B cell (primary cell): ENCODE measurements around the gene SRSF1. TPM values are rescaled to one million over a fixed set of nuclear protein-coding genes. Genes with fewer than 3 reads are reported as not detected.

Experiments used
- ATAC-seq: fragments of 200-7000 bp; cut with Tn5 transposase; one replicate; pipeline ENCODE4 v1.10.0; 2021; ENCODE audit warnings: low read depth, mild to moderate bottlenecking, moderate number of reproducible peaks, moderate library complexity
- CTCF ChIA-PET: fragments of 350-600 bp; sonication (Branson Sonifier 250); formaldehyde crosslinking; loops from one replicate; lab custom pipeline; 2021; ENCODE audit warnings: antibody characterized with exemption, inconsistent platforms; lab: Charles Lee
- POLR2A ChIA-PET: fragments of 350-600 bp; sonication (Branson Sonifier 250); formaldehyde crosslinking; loops from one replicate; lab custom pipeline; 2021; ENCODE audit warnings: antibody characterized with exemption; lab: Charles Lee
- DNase-seq: peaks from one replicate; pipeline ENCODE4 v3.0.0; 2013
- H2AFZ ChIP-seq: 2 replicates; pipeline ENCODE4 v1.6.1; 2012; ENCODE audit warnings: mild to moderate bottlenecking, low read depth, low read length; ENCODE audit not compliant: insufficient read depth, poor library complexity, severe bottlenecking
- H3K27ac ChIP-seq, 2 donors: 1 replicate in 1 of 2; 2 replicates in 1 of 2; pipeline ENCODE4 v1.5.1; 2012 to 2013; ENCODE audit warnings: low read length in 2 of 2, mild to moderate bottlenecking in 2 of 2, moderate library complexity in 1 of 2
- H3K27me3 ChIP-seq, 4 experiments: fragments of 200-600 bp in 1 of 4; sonication (generic) in 1 of 4; replicated peaks in 1 of 4; 1 replicate in 2 of 4; 2 replicates in 2 of 4; pipeline versions ENCODE4 v1.6.1 to v1.7.0; 2013 to 2016; ENCODE audit warnings: low read length in 3 of 4, mild to moderate bottlenecking in 2 of 4, mixed read lengths in 1 of 4, moderate library complexity in 1 of 4; ENCODE audit not compliant: insufficient read depth in 4 of 4, control insufficient read depth in 3 of 4; ENCODE audit errors: control extremely low read depth in 1 of 4
- H3K36me3 ChIP-seq, 2 experiments: replicated peaks in 1 of 2; 1 replicate in 1 of 2; 2 replicates in 1 of 2; pipeline versions ENCODE4 v1.6.1 to v1.7.1; 2013; ENCODE audit warnings: low read length in 1 of 2; ENCODE audit not compliant: insufficient read depth in 2 of 2, control insufficient read depth in 1 of 2; ENCODE audit errors: control extremely low read depth in 1 of 2, extremely low read depth in 1 of 2
- H3K4me1 ChIP-seq, 2 donors: fragments of 200-600 bp in 1 of 2; sonication (generic) in 1 of 2; 1 replicate in 1 of 2; 2 replicates in 1 of 2; pipeline versions ENCODE4 v1.5.1 to v1.6.1; 2013 to 2017; ENCODE audit warnings: low read length in 2 of 2; ENCODE audit not compliant: control insufficient read depth in 2 of 2, insufficient read depth in 2 of 2
- H3K4me2 ChIP-seq: replicated peaks from 2 replicates; pipeline ENCODE3; 2012; ENCODE audit warnings: mild to moderate bottlenecking, low read depth, low read length; ENCODE audit not compliant: poor library complexity, severe bottlenecking
- H3K4me3 ChIP-seq, 5 experiments: fragments of 200-600 bp in 1 of 5; sonication (generic) in 1 of 5; 1 replicate in 3 of 5; 2 replicates in 2 of 5; pipeline versions ENCODE4 v1.5.1 to v1.7.0; 2011 to 2016; ENCODE audit warnings: low read length in 4 of 5, mild to moderate bottlenecking in 4 of 5, low read depth in 2 of 5, control low read depth in 1 of 5, moderate library complexity in 1 of 5; ENCODE audit not compliant: insufficient read depth in 1 of 5; ENCODE audit errors: control extremely low read depth in 1 of 5, extremely low read depth in 1 of 5
- H3K79me2 ChIP-seq: fragments of 200-600 bp; sonication (generic); one replicate; pipeline ENCODE4 v1.6.0; 2016; ENCODE audit warnings: low read length; ENCODE audit not compliant: control insufficient read depth, insufficient read depth
- H3K9ac ChIP-seq: fragments of 200-600 bp; sonication (generic); 2 replicates; pipeline ENCODE4 v1.6.1; 2017; ENCODE audit warnings: mild to moderate bottlenecking, low read length, moderate library complexity
- H3K9me3 ChIP-seq, 3 donors: one replicate each; pipeline versions ENCODE4 v1.6.1 to v1.7.1; 2013; ENCODE audit warnings: low read length in 2 of 3; ENCODE audit not compliant: control insufficient read depth in 2 of 3, insufficient read depth in 1 of 3; ENCODE audit errors: control extremely low read depth in 1 of 3
- H4K20me1 ChIP-seq: 2 replicates; pipeline ENCODE4 v1.6.0; 2012; ENCODE audit warnings: mild to moderate bottlenecking, low read length; ENCODE audit not compliant: insufficient read depth, control insufficient read depth, poor library complexity, severe bottlenecking
- H3K27ac Mint-ChIP-seq: one replicate; pipeline ENCODE4 v1.8.0; 2021; ENCODE audit warnings: mixed read lengths
- H3K27me3 Mint-ChIP-seq: one replicate; pipeline ENCODE4 v1.8.0; 2021; ENCODE audit warnings: mixed read lengths
- H3K4me1 Mint-ChIP-seq: one replicate; pipeline ENCODE4 v1.8.0; 2021; ENCODE audit warnings: mixed read lengths
- H3K4me3 Mint-ChIP-seq: one replicate; pipeline ENCODE4 v1.8.0; 2021; ENCODE audit warnings: mixed read lengths
- H3K9me3 Mint-ChIP-seq: one replicate; pipeline ENCODE4 v1.8.0; 2022; ENCODE audit warnings: mixed read lengths; ENCODE audit not compliant: insufficient read depth
- EZH2 ChIP-seq: IDR thresholded peaks from 2 replicates; pipeline ENCODE4 v1.6.1; 2012; ENCODE audit warnings: borderline replicate concordance, low read depth, mild to moderate bottlenecking, moderate library complexity, low read length; ENCODE audit not compliant: insufficient read depth, poor library complexity, severe bottlenecking
- WGBS: methylation state at CpG from one replicate; pipeline ENCODE4 v1.1.5; 2013; ENCODE audit warnings: missing lambda C conversion rate; ENCODE audit not compliant: insufficient coverage; 5-methylcytosine and 5-hydroxymethylcytosine counted together
- intact Hi-C: fragments of 100-400 bp; cut with micrococcal nuclease; formaldehyde crosslinking; loops from one replicate; pipeline ENCODE4 v1.10.0; 2022
- polyA plus RNA-seq: library from polyadenylated mRNA; depleted of rRNA; stranded (reverse); fragments of >200 nt; gene quantifications from 2 replicates; pipeline ENCODE4 v1.2.3, GENCODE V29; 2012
- total RNA-seq, 2 donors: library from RNA; stranded (reverse); fragments of 120-200 nt in 1 of 2; gene quantifications; 1 replicate in 1 of 2; 2 replicates in 1 of 2; pipeline versions ENCODE4 v1.2.3 to v1.2.4, GENCODE V29; 2013 to 2022
- TF ChIP-seq, protein P1 (sequence below): fragments of 200-600 bp; IDR thresholded peaks from one replicate; pipeline ENCODE4 v1.8.0; 2022; ENCODE audit warnings: antibody characterized with exemption, mild to moderate bottlenecking

SRSF1 gene
- total and polyA plus RNA-seq, 2 donors (not counting 1 experiment from before 2014, with no cell fraction given), result 163 to 250 TPM

DNA sequence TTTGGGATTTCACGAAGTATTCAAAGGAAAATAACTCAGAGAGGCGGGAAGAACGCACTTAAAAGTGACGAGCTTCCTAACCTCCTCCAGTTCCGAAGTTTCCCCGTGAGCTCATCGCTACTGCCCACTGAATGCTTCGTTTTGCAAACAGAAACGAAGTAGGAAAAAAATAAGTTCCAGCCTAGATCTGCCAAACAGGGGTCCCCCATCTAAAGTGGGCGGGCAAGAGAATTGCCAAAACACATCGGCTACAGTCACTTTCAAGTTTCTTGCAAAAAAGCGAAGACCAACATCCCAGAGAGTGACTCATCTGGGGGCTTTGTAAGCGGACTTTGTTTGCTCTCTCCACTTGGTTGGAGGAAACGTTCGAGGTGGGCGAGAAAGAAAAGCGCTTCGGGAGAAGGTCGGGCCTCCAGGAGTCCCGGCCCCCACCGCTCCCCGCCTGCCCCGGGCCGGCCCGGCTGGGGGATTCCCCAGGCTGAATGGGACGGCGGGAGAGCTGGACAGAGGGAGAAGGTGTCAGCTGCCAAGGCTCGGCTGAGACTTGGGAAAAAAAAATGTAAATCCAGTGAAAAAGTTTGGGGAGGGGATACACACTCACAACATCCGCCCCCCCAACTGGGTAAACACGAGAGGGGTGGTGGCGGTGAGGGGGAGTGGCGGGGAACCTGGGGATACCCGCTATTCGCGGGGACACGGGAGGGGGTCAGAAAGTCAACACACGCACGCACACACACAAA lies 20.0 kb downstream of the SRSF1 start:
- Histone ChIP-seq H3K36me3 (peaks cover 0 to 7% of the 10 kb centered on the region in 2 experiments), H3K4me2 (peak overlapping the region; percentile 83), H3K9ac (peak overlapping the region; percentile 76), H3K9me3 (no peaks in the 10 kb centered on the region), H3K27ac (peak overlapping the region; percentile 66 to 82), H3K4me1 (peaks cover 31 to 40% of the 10 kb centered on the region in 2 donors), H4K20me1 (peaks cover 49% of the 10 kb centered on the region), H3K27me3 (no peaks in the 10 kb centered on the region), H2AFZ (peak overlapping the region; percentile 86), H3K79me2 (peaks cover 70% of the 10 kb centered on the region), H3K4me3 (peak overlapping the region; percentile 50 to 89 (median 82))
- Mint-ChIP-seq H3K27ac (peak overlapping the region; percentile 92), H3K4me3 (peak overlapping the region; percentile 90), H3K27me3 (no peaks in the 10 kb centered on the region), H3K9me3 (no peaks in the 10 kb centered on the region), H3K4me1 (peaks cover 59% of the 10 kb centered on the region)
- WGBS, result 6% methylated on average over 25 of the region's 38 CpGs
- POLR2A ChIA-PET, result interaction anchor here (0.5 to 2.1 kb wide), 3 partner anchors 20 to 1016 kb away, joined by 3 to 12 read pairs (median 6); partner anchors contain the start of genes MRPS23 and SRSF1
- intact Hi-C loops, result loop anchor here (1.0 to 2.0 kb wide), 2 partner anchors 20 to 30 kb away; partner anchors contain the start of gene SRSF1
- TF ChIP-seq EZH2, result no peak
- TF ChIP-seq, protein P1, sequence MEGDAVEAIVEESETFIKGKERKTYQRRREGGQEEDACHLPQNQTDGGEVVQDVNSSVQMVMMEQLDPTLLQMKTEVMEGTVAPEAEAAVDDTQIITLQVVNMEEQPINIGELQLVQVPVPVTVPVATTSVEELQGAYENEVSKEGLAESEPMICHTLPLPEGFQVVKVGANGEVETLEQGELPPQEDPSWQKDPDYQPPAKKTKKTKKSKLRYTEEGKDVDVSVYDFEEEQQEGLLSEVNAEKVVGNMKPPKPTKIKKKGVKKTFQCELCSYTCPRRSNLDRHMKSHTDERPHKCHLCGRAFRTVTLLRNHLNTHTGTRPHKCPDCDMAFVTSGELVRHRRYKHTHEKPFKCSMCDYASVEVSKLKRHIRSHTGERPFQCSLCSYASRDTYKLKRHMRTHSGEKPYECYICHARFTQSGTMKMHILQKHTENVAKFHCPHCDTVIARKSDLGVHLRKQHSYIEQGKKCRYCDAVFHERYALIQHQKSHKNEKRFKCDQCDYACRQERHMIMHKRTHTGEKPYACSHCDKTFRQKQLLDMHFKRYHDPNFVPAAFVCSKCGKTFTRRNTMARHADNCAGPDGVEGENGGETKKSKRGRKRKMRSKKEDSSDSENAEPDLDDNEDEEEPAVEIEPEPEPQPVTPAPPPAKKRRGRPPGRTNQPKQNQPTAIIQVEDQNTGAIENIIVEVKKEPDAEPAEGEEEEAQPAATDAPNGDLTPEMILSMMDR, result no peak
- DNase-seq (peak; percentile 44), ATAC-seq (no peak)
- CTCF ChIA-PET, result interaction anchor here (0.6 to 20.2 kb wide), 8 partner anchors 10 to 738 kb away, joined by 3 to 468 read pairs (median 6); partner anchors contain the start of gene MRPS23

GRCh38 chr17:57985675-57985974 lies 21.4 kb downstream of the SRSF1 start:
- Histone ChIP-seq H3K9ac (no peak overlapping the region), H4K20me1 (peaks cover 54% of the 10 kb centered on the region), H2AFZ (no peak overlapping the region), H3K36me3 (peaks cover 0 to 18% of the 10 kb centered on the region in 2 experiments), H3K4me1 (peaks cover 31 to 40% of the 10 kb centered on the region in 2 donors), H3K27me3 (no peaks in the 10 kb centered on the region), H3K27ac (no peak overlapping the region), H3K4me3 (no peak overlapping the region), H3K9me3 (no peaks in the 10 kb centered on the region), H3K4me2 (peak overlapping the region; percentile 20), H3K79me2 (peaks cover 70% of the 10 kb centered on the region)
- WGBS, result no CpG with 5 or more reads among the region's 1 CpG
- H3K4me3 Mint-ChIP-seq, result no peak overlapping the region
- no peak for DNase-seq
- H3K4me1 Mint-ChIP-seq, result peaks cover 61% of the 10 kb centered on the region
- CTCF ChIA-PET, result interaction anchor here (0.9 to 20.2 kb wide), 9 partner anchors 9 to 153 kb away, joined by 3 to 468 read pairs (median 8); partner anchors contain the start of gene MRPS23
- H3K27me3 Mint-ChIP-seq, result no peaks in the 10 kb centered on the region
- POLR2A ChIA-PET, result no interaction called here
- ATAC-seq, result no peak
- TF ChIP-seq, protein P1, result no peak
- TF ChIP-seq EZH2, result no peak
- H3K27ac Mint-ChIP-seq, result no peak overlapping the region
- intact Hi-C loops, result no loop called here
- H3K9me3 Mint-ChIP-seq, result no peaks in the 10 kb centered on the region
